GM13977 (cell line): ENCODE results near the gene TPPP3.

Experiments used
- DNase-seq: peaks from one replicate; pipeline ENCODE4 v3.0.0; 2012; ENCODE audit warnings: low spot score
- in situ Hi-C: fragments of 300-500 bp; cut with MboI; formaldehyde crosslinking; loops from one replicate; pipeline ENCODE4 v1.12.0; 2022; ENCODE audit warnings: low sequenced_read_pairs, low pct_unique_long_range_greater_than_20kb, mixed read lengths, inconsistent platforms; ENCODE audit not compliant: unreplicated experiment
- TF ChIP-seq, protein P1 (sequence below): IDR thresholded peaks from 2 replicates; pipeline ENCODE4 v1.5.1; 2012; ENCODE audit warnings: mild to moderate bottlenecking, control low read depth; ENCODE audit not compliant: insufficient read depth; ENCODE audit errors: extremely low read depth, missing control alignments

The TPPP3 gene

GRCh38 chr16:67398546-67399217 lies 5.4 kb upstream of the TPPP3 start:
- no peak for DNase-seq
- TF ChIP-seq, protein P1, sequence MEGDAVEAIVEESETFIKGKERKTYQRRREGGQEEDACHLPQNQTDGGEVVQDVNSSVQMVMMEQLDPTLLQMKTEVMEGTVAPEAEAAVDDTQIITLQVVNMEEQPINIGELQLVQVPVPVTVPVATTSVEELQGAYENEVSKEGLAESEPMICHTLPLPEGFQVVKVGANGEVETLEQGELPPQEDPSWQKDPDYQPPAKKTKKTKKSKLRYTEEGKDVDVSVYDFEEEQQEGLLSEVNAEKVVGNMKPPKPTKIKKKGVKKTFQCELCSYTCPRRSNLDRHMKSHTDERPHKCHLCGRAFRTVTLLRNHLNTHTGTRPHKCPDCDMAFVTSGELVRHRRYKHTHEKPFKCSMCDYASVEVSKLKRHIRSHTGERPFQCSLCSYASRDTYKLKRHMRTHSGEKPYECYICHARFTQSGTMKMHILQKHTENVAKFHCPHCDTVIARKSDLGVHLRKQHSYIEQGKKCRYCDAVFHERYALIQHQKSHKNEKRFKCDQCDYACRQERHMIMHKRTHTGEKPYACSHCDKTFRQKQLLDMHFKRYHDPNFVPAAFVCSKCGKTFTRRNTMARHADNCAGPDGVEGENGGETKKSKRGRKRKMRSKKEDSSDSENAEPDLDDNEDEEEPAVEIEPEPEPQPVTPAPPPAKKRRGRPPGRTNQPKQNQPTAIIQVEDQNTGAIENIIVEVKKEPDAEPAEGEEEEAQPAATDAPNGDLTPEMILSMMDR, result no peak
- in situ Hi-C loops, result no loop called here

DNA sequence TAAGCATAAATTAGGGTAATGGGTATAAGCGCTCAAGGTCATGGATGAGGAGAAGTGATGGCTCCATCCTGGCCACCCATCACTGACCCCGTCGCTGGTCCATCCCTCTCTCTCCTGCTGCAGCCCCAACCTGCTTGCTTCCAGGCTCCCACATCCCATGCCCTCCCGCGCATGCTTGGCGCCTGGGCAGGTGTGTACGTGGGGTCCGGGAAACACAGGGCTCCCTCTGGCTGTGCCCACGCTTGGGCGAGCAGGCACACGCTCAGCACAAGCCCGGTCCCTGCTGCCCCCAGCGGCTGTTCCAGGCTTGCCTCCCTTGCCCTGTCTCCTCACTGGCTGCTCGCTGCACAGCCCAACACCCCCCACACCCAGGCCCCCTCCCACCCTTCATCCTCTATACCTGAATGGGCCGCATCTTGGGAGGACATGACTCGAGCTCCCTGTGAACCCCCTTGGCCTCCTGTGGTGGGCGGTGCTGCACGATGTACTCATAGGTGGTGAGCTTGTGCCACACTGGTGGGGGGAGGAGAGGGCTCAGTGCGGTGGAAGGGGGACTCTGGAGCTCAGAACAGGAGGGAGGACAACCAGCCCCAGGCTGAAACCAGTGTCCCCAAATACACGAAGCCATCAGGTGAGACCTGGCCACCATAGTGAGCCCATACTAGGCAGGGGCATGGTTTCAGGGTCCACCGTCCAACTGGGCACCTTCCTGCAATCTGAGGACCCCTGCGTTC lies 4.7 kb upstream of the TPPP3 start:
- TF ChIP-seq, protein P1, result no peak
- in situ Hi-C loops, result no loop called here
- DNase-seq, result no peak

GRCh38 chr16:67397036-67397801 lies 3.9 kb upstream of the TPPP3 start:
- in situ Hi-C loops, result no loop called here
- DNase-seq, result no peak
- TF ChIP-seq, protein P1, result no peak

- in situ Hi-C loops, result no loop called here
- DNase-seq, result no peak
- TF ChIP-seq, protein P1, result no peak
These were observed 3.1 kb upstream of the TPPP3 start for GRCh38 chr16:67396159-67397035.

GRCh38 chr16:67395458-67396158 lies 2.3 kb upstream of the TPPP3 start:
- in situ Hi-C loops, result no loop called here
- peak; percentile 28 for DNase-seq
- TF ChIP-seq, protein P1, result no peak
